GM12874 (cell line): Measurements from ENCODE around the gene NHS.

Source experiments
- CTCF ChIP-seq: IDR thresholded peaks from 2 replicates; pipeline ENCODE4 v1.5.1; 2011; ENCODE audit warnings: low read depth, mild to moderate bottlenecking, control low read depth, low read length, moderate library complexity; ENCODE audit not compliant: insufficient read depth

NHS gene

GRCh38 chrX:17567187-17567586 is 192.2 kb downstream of the NHS start:
- no peak for TF ChIP-seq CTCF

- no peak for TF ChIP-seq CTCF
Measured at GRCh38 chrX:17567821-17568220, 192.8 kb downstream of the NHS start.

GRCh38 chrX:17579026-17579425 is 204.0 kb downstream of the NHS start:
- no peak for TF ChIP-seq CTCF

- TF ChIP-seq CTCF = no peak
Measured at GRCh38 chrX:17580539-17581152, 205.6 kb downstream of the NHS start.

GRCh38 chrX:17581641-17582040 is 206.6 kb downstream of the NHS start:
- TF ChIP-seq CTCF = no peak

GRCh38 chrX:17584248-17584681 is 209.3 kb downstream of the NHS start:
- no peak for TF ChIP-seq CTCF

- TF ChIP-seq CTCF = no peak
Measured at GRCh38 chrX:17585006-17585405, 210.0 kb downstream of the NHS start.
